Brain microvascular endothelial cell (primary cell): Measurements from ENCODE around the gene PDGFD.

Experiments used
- DNase-seq: peaks from one replicate; pipeline ENCODE4 v3.0.0-alpha.2; 2020
- H3K27ac ChIP-seq: fragments of 250-450 bp; sonication (Bioruptor Pico); 2 replicates; pipeline ENCODE4 v1.5.1; 2020; ENCODE audit warnings: mild to moderate bottlenecking, moderate library complexity
- H3K27me3 ChIP-seq: fragments of 250-450 bp; sonication (Bioruptor Pico); replicated peaks from 2 replicates; pipeline ENCODE4 v1.5.1; 2020; ENCODE audit warnings: mild to moderate bottlenecking
- H3K36me3 ChIP-seq: fragments of 250-450 bp; sonication (Bioruptor Pico); replicated peaks from 2 replicates; pipeline ENCODE4 v1.5.1; 2020; ENCODE audit warnings: mild to moderate bottlenecking
- H3K4me3 ChIP-seq: 2 replicates; pipeline ENCODE4 v1.5.1; 2011; ENCODE audit warnings: low read depth, mild to moderate bottlenecking, control low read depth, low read length, moderate library complexity
- CTCF ChIP-seq: IDR thresholded peaks from 2 replicates; pipeline ENCODE4 v1.5.1; 2011; ENCODE audit warnings: low read depth, mild to moderate bottlenecking, moderate library complexity, low read length, control low read depth, inconsistent platforms; ENCODE audit errors: missing control alignments
- in situ Hi-C: cut with HindIII; loops from 2 replicates; pipeline ENCODE4 v1.10.0; 2017; ENCODE audit warnings: low sequenced_read_pairs, low pct_ligation_motif_present

PDGFD gene

GRCh38 chr11:103904324-103904667, 259.7 kb downstream of the PDGFD start:
- in situ Hi-C loops = no loop called here
- H3K27me3 ChIP-seq = no peaks in the 10 kb centered on the region
- no peaks in the 10 kb centered on the region for H3K36me3 ChIP-seq
- no peak overlapping the region for H3K4me3 ChIP-seq
- TF ChIP-seq CTCF = no peak
- H3K27ac ChIP-seq = no peak overlapping the region
- DNase-seq = no peak

GRCh38 chr11:103903621-103904323, 260.2 kb downstream of the PDGFD start:
- no peak for DNase-seq
- H3K4me3 ChIP-seq = no peak overlapping the region
- in situ Hi-C loops = no loop called here
- H3K27ac ChIP-seq = no peak overlapping the region
- no peaks in the 10 kb centered on the region for H3K27me3 ChIP-seq
- no peaks in the 10 kb centered on the region for H3K36me3 ChIP-seq
- no peak for TF ChIP-seq CTCF

GRCh38 chr11:103902994-103903393, 261.0 kb downstream of the PDGFD start:
- H3K4me3 ChIP-seq = no peak overlapping the region
- in situ Hi-C loops = no loop called here
- no peaks in the 10 kb centered on the region for H3K27me3 ChIP-seq
- no peak for DNase-seq
- no peaks in the 10 kb centered on the region for H3K36me3 ChIP-seq
- no peak for TF ChIP-seq CTCF
- no peak overlapping the region for H3K27ac ChIP-seq

- Histone ChIP-seq H3K27ac (no peak overlapping the region), H3K27me3 (no peaks in the 10 kb centered on the region), H3K36me3 (no peaks in the 10 kb centered on the region), H3K4me3 (no peak overlapping the region)
- DNase-seq = no peak
- in situ Hi-C loops = no loop called here
- TF ChIP-seq CTCF = no peak
Measured at GRCh38 chr11:103901656-103902055, 262.3 kb downstream of the PDGFD start.

- H3K27me3 ChIP-seq = no peaks in the 10 kb centered on the region
- H3K36me3 ChIP-seq = no peaks in the 10 kb centered on the region
- H3K4me3 ChIP-seq = no peak overlapping the region
- no peak for DNase-seq
- in situ Hi-C loops = no loop called here
- TF ChIP-seq CTCF = no peak
- no peak overlapping the region for H3K27ac ChIP-seq
Measured at GRCh38 chr11:103898577-103899336, 265.2 kb downstream of the PDGFD start.
